ENCODE data around the gene PDE7B. TPM values are rescaled to one million over a fixed set of nuclear protein-coding genes. Genes with fewer than 3 reads are reported as not detected.
A peak's percentile ranks its signal among the peaks of the same experiment; 100 is the strongest.

Gene PDE7B
- total RNA-seq, 2 experiments from 2014 or later = 0.50 to 0.54 TPM

DNA sequence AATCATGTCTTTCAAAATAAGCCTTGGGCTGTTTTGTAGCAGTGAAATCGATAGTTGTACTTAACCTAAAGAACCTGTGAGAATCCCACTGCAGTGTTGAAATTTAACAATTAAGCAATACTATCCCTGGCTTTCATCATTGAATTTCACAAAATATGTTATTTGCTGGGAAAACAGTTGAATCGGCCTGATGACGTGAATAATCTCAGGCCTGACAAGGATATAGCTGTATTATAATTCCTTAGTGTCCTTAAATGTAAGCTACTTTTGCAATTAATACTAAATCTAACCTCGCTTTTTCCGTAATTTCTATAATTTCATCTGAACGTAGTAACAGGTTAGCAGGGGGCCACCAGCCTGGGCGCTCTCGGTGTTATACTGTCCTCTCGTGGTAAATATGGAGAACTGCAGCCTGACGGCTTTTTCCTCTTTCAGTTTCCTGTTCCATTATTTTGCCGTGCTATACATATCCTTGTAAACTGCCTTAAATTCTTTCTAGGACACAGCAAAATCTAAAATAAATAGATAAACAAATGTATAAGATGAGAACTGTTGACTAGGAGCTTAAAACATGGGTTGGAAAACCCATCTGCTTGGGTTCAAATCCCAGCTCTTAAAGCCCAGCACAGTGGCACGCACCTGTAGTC lies 374.6 kb downstream of the PDE7B start:
- Mint-ChIP-seq H3K27me3 (no peaks in the 10 kb centered on the region), H3K9me3 (peaks cover 4% of the 10 kb centered on the region), H3K4me3 (no peak overlapping the region), H3K36me3 (peaks cover 18% of the 10 kb centered on the region), H3K27ac (no peak overlapping the region), H3K4me1 (peaks cover 9% of the 10 kb centered on the region)
- peak; percentile 36 for DNase-seq

DNA sequence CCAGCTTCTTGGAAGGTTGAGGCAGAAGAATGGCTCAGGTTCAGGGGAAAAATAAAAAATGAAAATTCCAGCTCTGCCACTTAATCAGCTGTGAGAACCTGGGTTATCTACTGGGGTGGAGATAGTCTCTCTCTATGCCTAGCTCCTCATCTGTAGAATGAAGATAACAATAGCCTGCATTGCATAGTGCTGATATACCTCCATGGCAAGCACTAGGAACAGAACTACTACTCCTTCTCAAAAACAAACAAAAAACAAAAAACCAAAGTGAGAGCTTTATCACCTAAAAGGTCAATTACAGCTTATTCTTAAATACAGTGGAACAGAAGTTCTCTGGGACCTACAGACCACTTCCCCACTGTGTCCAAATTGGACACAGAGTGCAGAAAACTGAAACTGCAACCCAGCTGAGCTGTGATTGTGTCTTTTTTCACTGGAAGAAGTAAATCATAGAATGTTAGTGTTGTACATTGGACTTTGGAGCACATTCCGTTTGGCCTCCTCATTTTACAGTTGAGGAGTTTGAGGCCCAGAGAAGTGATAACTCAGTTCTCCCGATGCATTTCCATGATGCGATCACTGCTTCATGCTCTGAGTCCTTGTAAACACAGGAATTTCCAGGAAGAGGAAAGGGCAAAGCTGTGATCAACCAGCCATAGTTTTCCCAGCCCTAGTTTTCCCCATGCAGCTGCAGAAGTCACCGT lies 375.3 kb downstream of the PDE7B start:
- Mint-ChIP-seq H3K27me3 (no peaks in the 10 kb centered on the region), H3K27ac (no peak overlapping the region), H3K9me3 (peaks cover 4% of the 10 kb centered on the region), H3K4me1 (peaks cover 9% of the 10 kb centered on the region), H3K4me3 (no peak overlapping the region), H3K36me3 (peaks cover 18% of the 10 kb centered on the region)
- DNase-seq = no peak

DNA sequence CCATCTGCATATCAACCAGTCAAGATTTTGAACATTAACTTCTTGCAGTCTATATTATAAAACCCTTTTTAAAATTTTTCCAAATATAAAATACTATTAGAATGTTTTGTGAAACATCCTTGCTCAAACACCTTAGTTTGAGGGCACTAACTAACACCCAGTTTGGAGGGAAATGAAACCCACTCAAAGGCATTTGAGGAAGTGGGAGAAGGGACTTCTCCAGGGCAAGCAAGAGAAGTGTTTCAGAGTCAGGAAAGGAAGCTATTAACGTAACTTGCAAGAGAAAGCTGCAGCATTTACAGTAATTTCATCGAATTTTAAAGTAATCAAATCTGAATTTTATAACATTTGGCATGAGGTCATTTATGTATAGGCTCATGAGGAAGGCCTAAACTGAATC lies 377.3 kb downstream of the PDE7B start:
- Mint-ChIP-seq H3K27me3 (no peaks in the 10 kb centered on the region), H3K4me1 (peaks cover 9% of the 10 kb centered on the region), H3K27ac (no peak overlapping the region), H3K36me3 (peaks cover 25% of the 10 kb centered on the region), H3K9me3 (peaks cover 4% of the 10 kb centered on the region), H3K4me3 (no peak overlapping the region)
- DNase-seq = no peak

DNA sequence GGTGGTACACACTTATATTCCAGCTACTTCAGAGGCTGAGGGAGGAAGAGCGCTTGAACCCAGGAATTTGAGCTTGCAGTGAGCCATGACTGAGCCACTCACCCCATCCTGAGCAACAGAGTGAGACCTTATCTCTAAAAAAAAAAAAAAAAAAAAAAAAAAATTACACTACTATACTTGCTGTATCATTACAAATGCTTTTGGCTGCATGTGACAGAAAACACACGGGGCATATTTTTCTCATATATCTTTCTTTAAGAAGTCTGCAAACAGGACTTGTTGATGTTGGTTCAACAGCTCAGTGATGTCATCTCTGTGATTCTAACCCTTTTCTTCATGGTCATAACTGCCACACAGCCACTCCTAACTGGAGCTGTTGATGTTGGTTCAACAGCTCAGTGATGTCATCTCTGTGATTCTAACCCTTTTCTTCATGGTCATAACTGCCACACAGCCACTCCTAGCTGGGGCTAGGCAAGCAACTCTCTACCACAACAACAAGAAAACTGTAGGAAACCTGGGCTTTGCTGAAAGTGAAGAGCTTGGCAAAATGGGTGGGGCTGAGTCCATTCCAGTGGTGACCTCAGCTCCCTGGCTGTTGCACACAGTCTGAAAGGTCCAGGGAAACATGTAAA lies 378.8 kb downstream of the PDE7B start:
- no peaks in the 10 kb centered on the region for H3K9me3 Mint-ChIP-seq
- no peak for DNase-seq
- peaks cover 9% of the 10 kb centered on the region for H3K4me1 Mint-ChIP-seq
- no peak overlapping the region for H3K4me3 Mint-ChIP-seq
- H3K27ac Mint-ChIP-seq = no peak overlapping the region
- no peaks in the 10 kb centered on the region for H3K27me3 Mint-ChIP-seq
- H3K36me3 Mint-ChIP-seq = peaks cover 32% of the 10 kb centered on the region

DNA sequence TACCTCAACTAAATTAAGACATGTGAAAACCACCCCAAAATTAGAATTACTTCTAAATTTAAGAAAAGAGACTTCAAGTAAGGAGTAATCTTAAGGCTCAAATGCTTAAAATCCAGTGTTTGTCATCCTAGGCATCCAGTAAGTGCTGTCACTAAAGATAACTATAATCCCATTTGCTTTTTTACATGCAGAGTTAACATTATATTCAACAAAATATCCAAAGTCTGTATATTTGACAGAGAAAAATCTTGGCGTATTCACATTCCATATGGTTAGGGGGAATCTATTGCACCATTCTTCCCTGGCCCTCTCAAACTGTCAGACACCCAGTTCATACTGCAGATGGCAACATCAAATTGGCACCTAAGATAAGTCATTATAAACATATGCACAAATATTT lies 381.2 kb downstream of the PDE7B start:
- peaks cover 3% of the 10 kb centered on the region for H3K4me1 Mint-ChIP-seq
- no peaks in the 10 kb centered on the region for H3K27me3 Mint-ChIP-seq
- no peak overlapping the region for H3K4me3 Mint-ChIP-seq

DNA sequence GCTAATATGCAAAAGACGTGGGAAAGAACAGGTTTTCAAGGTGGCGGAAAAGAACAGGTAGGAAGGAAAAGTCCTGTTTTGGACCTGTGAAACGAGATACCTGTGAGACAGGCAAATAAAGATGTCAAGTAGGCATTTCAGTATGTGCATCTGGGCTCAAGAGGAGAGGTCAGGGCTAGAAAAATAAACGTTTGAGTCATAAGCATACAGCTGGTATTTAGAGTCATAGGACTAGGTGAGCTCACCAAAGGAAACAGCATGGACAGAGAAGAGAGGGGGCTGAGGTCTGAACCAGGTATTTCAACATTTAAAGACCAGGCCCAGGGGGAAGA lies 383.7 kb downstream of the PDE7B start:
- H3K36me3 Mint-ChIP-seq = peaks cover 45% of the 10 kb centered on the region
- H3K4me3 Mint-ChIP-seq = no peak overlapping the region
- H3K4me1 Mint-ChIP-seq = peaks cover 3% of the 10 kb centered on the region
- no peaks in the 10 kb centered on the region for H3K9me3 Mint-ChIP-seq
- H3K27ac Mint-ChIP-seq = no peak overlapping the region
- H3K27me3 Mint-ChIP-seq = no peaks in the 10 kb centered on the region
- DNase-seq = no peak

More for the DNA sequence above, 381.2 kb downstream of the PDE7B start:
- Mint-ChIP-seq H3K9me3 (no peaks in the 10 kb centered on the region), H3K36me3 (peaks cover 46% of the 10 kb centered on the region), H3K27ac (no peak overlapping the region)
- DNase-seq = no peak

DNA sequence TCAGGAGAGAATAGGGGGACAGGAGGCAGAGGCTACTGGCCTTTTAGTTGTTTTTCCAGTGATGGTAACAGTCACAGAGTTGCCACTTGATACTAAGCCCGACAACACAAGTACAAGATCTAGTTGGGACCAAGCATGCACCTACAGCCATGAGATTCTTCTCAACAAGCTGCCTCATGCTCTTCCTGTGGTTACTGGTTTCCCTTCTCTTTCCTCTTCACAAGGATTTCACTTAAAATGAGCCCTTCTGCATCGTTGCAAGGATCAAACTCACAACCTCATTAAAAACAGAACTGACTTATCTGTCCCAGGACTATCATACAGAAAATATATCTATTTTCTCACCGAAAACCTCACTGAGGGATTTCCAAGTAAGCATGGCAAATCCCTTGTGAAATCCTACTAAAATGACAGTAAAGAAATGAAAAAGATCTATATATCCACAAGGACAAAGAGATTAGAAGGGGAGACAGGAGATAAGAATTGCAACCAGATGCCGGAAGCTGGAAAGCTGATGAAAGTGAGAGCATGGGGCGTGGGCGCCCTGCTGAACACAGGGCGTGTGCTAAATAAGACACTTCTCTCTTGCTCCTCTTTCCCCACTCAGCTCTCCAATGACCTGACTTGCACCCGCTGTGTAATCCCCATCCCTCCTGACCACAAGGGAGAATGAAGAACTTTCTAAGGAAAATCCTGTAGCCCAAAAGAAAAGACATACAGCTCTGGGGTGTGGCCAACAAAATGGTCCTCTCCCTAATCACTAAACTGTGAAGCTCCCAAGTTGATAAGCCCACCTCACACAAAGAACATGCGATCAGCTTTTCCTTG lies 385.2 kb downstream of the PDE7B start:
- H3K27ac Mint-ChIP-seq = no peak overlapping the region
- peaks cover 44% of the 10 kb centered on the region for H3K36me3 Mint-ChIP-seq
- H3K4me3 Mint-ChIP-seq = no peak overlapping the region

DNA sequence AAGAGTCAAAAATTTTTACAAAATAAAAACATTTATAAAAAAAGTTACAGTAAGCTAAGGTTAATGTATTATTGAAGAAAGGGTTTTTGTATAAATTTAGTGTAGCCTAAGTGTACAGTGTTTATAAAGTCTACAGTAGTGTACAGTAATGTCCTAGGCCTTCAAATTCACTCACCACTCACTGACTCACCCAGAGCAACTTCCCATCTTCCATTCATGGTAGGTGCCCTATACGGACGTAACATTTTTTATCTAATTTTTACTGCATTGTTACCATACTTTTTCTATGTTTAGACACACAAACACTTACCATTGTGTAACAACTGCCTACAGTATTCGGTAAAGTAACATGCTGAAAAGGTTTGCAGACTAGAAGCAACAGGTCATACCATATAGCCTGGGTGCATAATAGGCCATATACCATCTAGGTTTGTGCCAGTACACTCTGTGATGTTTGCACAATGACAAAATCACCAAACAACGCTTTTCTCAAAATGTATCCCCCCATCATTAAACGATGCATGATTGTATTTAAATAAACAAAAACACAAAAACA lies 392.6 kb downstream of the PDE7B start:
- DNase-seq = no peak
- Mint-ChIP-seq H3K36me3 (peaks cover 54% of the 10 kb centered on the region), H3K27ac (no peak overlapping the region), H3K4me3 (no peak overlapping the region), H3K9me3 (no peaks in the 10 kb centered on the region), H3K27me3 (no peaks in the 10 kb centered on the region), H3K4me1 (peaks cover 7% of the 10 kb centered on the region)

More for the DNA sequence above, 385.2 kb downstream of the PDE7B start:
- Mint-ChIP-seq H3K4me1 (peaks cover 3% of the 10 kb centered on the region), H3K27me3 (no peaks in the 10 kb centered on the region), H3K9me3 (no peaks in the 10 kb centered on the region)
- no peak for DNase-seq

Measured in activated naive CD8-positive, alpha-beta T cell treated with anti-CD3 and anti-CD28 coated beads for 36 hours (primary cell).